Kidney (tissue), 14 donors: ENCODE results near the gene SRPRA. TPM values are rescaled to one million over a fixed set of nuclear protein-coding genes. Genes with fewer than 3 reads are reported as not detected.

Source experiments
- DNase-seq, 5 donors: peaks; one replicate each; pipeline ENCODE4 v3.0.0-alpha.2; 2013 to 2020
- FAIRE-seq: peaks from 2 replicates; lab custom pipeline; 2012; peaks lifted over from hg19 to GRCh38; lab: Jason Lieb, UNC
- H3K27ac ChIP-seq, 2 donors: one replicate each; pipeline ENCODE4 v1.7.0; 2013; ENCODE audit warnings: low read depth in 2 of 2, low read length in 2 of 2, inconsistent platforms in 1 of 2
- H3K27me3 ChIP-seq: one replicate; pipeline ENCODE4 v1.7.1; 2013; ENCODE audit warnings: low read length, inconsistent platforms; ENCODE audit not compliant: control insufficient read depth, insufficient read depth
- H3K36me3 ChIP-seq, 3 donors: one replicate each; pipeline versions ENCODE4 v1.7.0 to v1.7.1; 2013; ENCODE audit warnings: low read length in 3 of 3, control low read depth in 1 of 3, inconsistent platforms in 1 of 3; ENCODE audit not compliant: insufficient read depth in 3 of 3, control insufficient read depth in 2 of 3
- H3K4me1 ChIP-seq, 3 donors: one replicate each; pipeline versions ENCODE4 v1.7.0 to v1.7.1; 2013; ENCODE audit warnings: low read length in 3 of 3, inconsistent platforms in 1 of 3, low read depth in 1 of 3; ENCODE audit not compliant: control insufficient read depth in 2 of 3, insufficient read depth in 2 of 3
- H3K4me3 ChIP-seq, 3 donors: one replicate each; pipeline versions ENCODE4 v1.7.0 to v1.8.1; 2013; ENCODE audit warnings: low read length in 3 of 3, control low read depth in 1 of 3, inconsistent platforms in 1 of 3
- H3K9ac ChIP-seq, 3 donors: one replicate each; pipeline versions ENCODE4 v1.7.0 to v1.7.1; 2013; ENCODE audit warnings: low read length in 3 of 3, control low read depth in 1 of 3, inconsistent platforms in 1 of 3
- H3K9me3 ChIP-seq, 3 donors: one replicate each; pipeline versions ENCODE4 v1.7.0 to v1.7.1; 2013; ENCODE audit warnings: low read length in 3 of 3, control low read depth in 1 of 3, inconsistent platforms in 1 of 3; ENCODE audit not compliant: control insufficient read depth in 2 of 3, insufficient read depth in 1 of 3
- CTCF ChIP-seq: IDR thresholded peaks from 3 replicates; pipeline ENCODE4 v1.5.1; 2012; ENCODE audit warnings: mild to moderate bottlenecking, moderate library complexity, borderline replicate concordance; ENCODE audit not compliant: insufficient read depth; ENCODE audit errors: extremely low read depth
- intact Hi-C: fragments of 100-400 bp; cut with DNase I; formaldehyde crosslinking; loops from one replicate; pipeline ENCODE4 v1.11.1; 2022
- polyA plus RNA-seq: library from polyadenylated mRNA; stranded (reverse); fragments of 350-450 nt; fragmentation: Illumina TruSeq; extraction: RNeasy Lipid Tissue Mini Kit (QIAGEN cat#74804); gene quantifications from one replicate; pipeline ENCODE4 v1.2.3, GENCODE V29; 2014; ENCODE audit warnings: low read depth, low replicate concordance; ENCODE audit not compliant: insufficient read depth
- total RNA-seq: library from RNA; stranded (reverse); fragmentation: NEBNext Ultra II Directional; extraction: Animal tissue kit (Norgen Biotek cat#: 25700); gene quantifications from one replicate; pipeline ENCODE4 v1.2.1, GENCODE V29; 2021
- donor health status: control.
- donor health status: control.
- donor health status: control.
- donor health status: control.
- donor health status: control.
- donor health status: DM: yes; HTN: yes; CAD: no.
- donor health status: Normal renal cell carcinoma (clear cell type).

The SRPRA gene
- total and polyA plus RNA-seq, 2 donors from 2014 or later: 55.2 to 116 TPM

GRCh38 chr11:126277322-126277721 is 8.6 kb upstream of the SRPRA start:
- DNase-seq (no peak), FAIRE-seq (no peak)
- no peak overlapping the region for H3K27ac ChIP-seq

GRCh38 chr11:126268361-126268707 is 361 bp downstream of the SRPRA start:
- TF ChIP-seq CTCF: no peak
- intact Hi-C loops: no loop called here
- Histone ChIP-seq H3K27ac (peak overlapping the region; percentile 76 to 82), H3K4me3 (peak overlapping the region; percentile 89 to 94 (median 93)), H3K27me3 (no peaks in the 10 kb centered on the region), H3K36me3 (peaks cover 17 to 41% (median 36%) of the 10 kb centered on the region in 3 donors), H3K9me3 (no peaks in the 10 kb centered on the region), H3K9ac (peak overlapping the region; percentile 84 to 96 (median 96)), H3K4me1 (peaks cover 2 to 13% (median 7%) of the 10 kb centered on the region in 3 donors)
- FAIRE-seq: no peak
- no peak for DNase-seq

More at GRCh38 chr11:126277322-126277721, 8.6 kb upstream of the SRPRA start:
- intact Hi-C loops: no loop called here
- no peaks in the 10 kb centered on the region for H3K27me3 ChIP-seq
- no peak overlapping the region for H3K4me3 ChIP-seq
- H3K9ac ChIP-seq: no peak overlapping the region
- no peak for TF ChIP-seq CTCF
- H3K36me3 ChIP-seq: peaks cover 0 to 13% (median 11%) of the 10 kb centered on the region in 3 donors
- no peaks in the 10 kb centered on the region for H3K9me3 ChIP-seq
- peaks cover 4 to 8% (median 6%) of the 10 kb centered on the region in 3 donors for H3K4me1 ChIP-seq

GRCh38 chr11:126267650-126268049 is 1.0 kb downstream of the SRPRA start:
- Histone ChIP-seq H3K9me3 (no peaks in the 10 kb centered on the region), H3K36me3 (peaks cover 20 to 43% (median 39%) of the 10 kb centered on the region in 3 donors), H3K4me3 (peak overlapping the region; percentile 89 to 94 (median 93)), H3K9ac (peak overlapping the region; percentile 84 to 96 (median 96)), H3K4me1 (peaks cover 2 to 13% (median 7%) of the 10 kb centered on the region in 3 donors), H3K27ac (peak overlapping the region in 1 of 2 donors; percentile 28), H3K27me3 (no peaks in the 10 kb centered on the region)
- no peak for DNase-seq
- intact Hi-C loops: no loop called here
- TF ChIP-seq CTCF: no peak
- FAIRE-seq: no peak

GRCh38 chr11:126265811-126266210 is 2.9 kb downstream of the SRPRA start:
- peaks cover 2 to 13% (median 7%) of the 10 kb centered on the region in 3 donors for H3K4me1 ChIP-seq
- DNase-seq (no peak), FAIRE-seq (no peak)
- H3K9ac ChIP-seq: no peak overlapping the region
- H3K27me3 ChIP-seq: no peaks in the 10 kb centered on the region
- intact Hi-C loops: no loop called here
- TF ChIP-seq CTCF: no peak
- H3K27ac ChIP-seq: no peak overlapping the region
- H3K4me3 ChIP-seq: no peak overlapping the region
- H3K9me3 ChIP-seq: no peaks in the 10 kb centered on the region
- peaks cover 20 to 57% (median 46%) of the 10 kb centered on the region in 3 donors for H3K36me3 ChIP-seq
